H1 (cell line): ENCODE data around the gene TIGD1. TPM values are rescaled to one million over a fixed set of nuclear protein-coding genes. Genes with fewer than 3 reads are reported as not detected.

Experiments used
- CTCF ChIA-PET: fragments of 300-600 bp; sonication (Branson Sonifier 250); formaldehyde crosslinking; loops from one replicate; lab custom pipeline; 2021; ENCODE audit not compliant: partially characterized antibody; lab: Charles Lee
- POLR2A ChIA-PET: fragments of 300-600 bp; sonication (Branson Sonifier 250); formaldehyde crosslinking; loops from one replicate; lab custom pipeline; 2021; ENCODE audit warnings: inconsistent platforms; ENCODE audit not compliant: partially characterized antibody; lab: Charles Lee
- DNase-seq, 2 experiments: peaks; one replicate each; pipeline versions ENCODE4 v3.0.0 to v3.0.0-alpha.2; 2010 to 2022; ENCODE audit warnings: low spot score in 2 of 2, low read depth in 1 of 2, mixed read lengths in 1 of 2
- FAIRE-seq: peaks from 2 replicates; lab custom pipeline; 2011; peaks lifted over from hg19 to GRCh38; lab: Jason Lieb, UNC
- H2AFZ ChIP-seq: 2 replicates; pipeline ENCODE4 v1.8.1; 2012; ENCODE audit warnings: low read length, inconsistent platforms
- H2AK5ac ChIP-seq: 2 replicates; pipeline ENCODE4 v1.6.1; 2013; ENCODE audit warnings: low read depth, low read length
- H2BK120ac ChIP-seq: replicated peaks from 2 replicates; pipeline ENCODE3; 2013; ENCODE audit warnings: low read depth, low read length, inconsistent platforms
- H2BK12ac ChIP-seq: 2 replicates; pipeline ENCODE4 v1.6.1; 2013; ENCODE audit warnings: low read depth, low read length
- H2BK15ac ChIP-seq: 2 replicates; pipeline ENCODE4 v1.6.1; 2013; ENCODE audit warnings: low read length
- H2BK20ac ChIP-seq: 2 replicates; pipeline ENCODE4 v1.6.1; 2013; ENCODE audit warnings: low read length
- H2BK5ac ChIP-seq: 2 replicates; pipeline ENCODE4 v1.6.1; 2013; ENCODE audit warnings: low read depth, low read length
- H3K14ac ChIP-seq: 2 replicates; pipeline ENCODE4 v1.6.1; 2013; ENCODE audit warnings: inconsistent platforms; ENCODE audit not compliant: insufficient read length
- H3K18ac ChIP-seq: 2 replicates; pipeline ENCODE4 v1.6.1; 2013; ENCODE audit warnings: low read length; ENCODE audit errors: extremely low read depth
- H3K23ac ChIP-seq: 2 replicates; pipeline ENCODE4 v1.6.1; 2013; ENCODE audit warnings: inconsistent platforms; ENCODE audit not compliant: insufficient read length
- H3K23me2 ChIP-seq: 2 replicates; pipeline ENCODE4 v1.6.1; 2013; ENCODE audit warnings: low read depth, low read length
- H3K27ac ChIP-seq: 2 replicates; pipeline ENCODE4 v1.6.1; 2011; ENCODE audit warnings: low read depth, low read length, inconsistent platforms
- H3K27me3 ChIP-seq, 4 experiments: replicated peaks in 1 of 4; 1 replicate in 1 of 4; 2 replicates in 3 of 4; pipeline versions ENCODE4 v1.6.1 to v1.8.1; 2011 to 2013; ENCODE audit warnings: low read length in 3 of 4, mild to moderate bottlenecking in 3 of 4, inconsistent platforms in 2 of 4, mixed read lengths in 2 of 4, moderate library complexity in 1 of 4; ENCODE audit not compliant: control insufficient read depth in 3 of 4, insufficient read depth in 3 of 4; ENCODE audit errors: extremely low read depth in 1 of 4
- H3K36me3 ChIP-seq, 4 experiments: 2 replicates each; pipeline versions ENCODE4 v1.6.1 to v1.8.1; 2011 to 2013; ENCODE audit warnings: mild to moderate bottlenecking in 4 of 4, low read length in 3 of 4, moderate library complexity in 2 of 4, control low read depth in 1 of 4, inconsistent platforms in 1 of 4; ENCODE audit not compliant: insufficient read depth in 4 of 4, control insufficient read depth in 2 of 4
- H3K4ac ChIP-seq: replicated peaks from 2 replicates; pipeline ENCODE3; 2013; ENCODE audit warnings: low read length, low read depth, mixed read lengths, inconsistent platforms; ENCODE audit not compliant: insufficient read length
- H3K4me1 ChIP-seq, 4 experiments: replicated peaks in 1 of 4; 1 replicate in 1 of 4; 2 replicates in 3 of 4; pipeline versions ENCODE4 v1.6.1 to v1.8.1; 2011 to 2013; ENCODE audit warnings: low read length in 3 of 4, inconsistent platforms in 2 of 4, mixed read lengths in 1 of 4; ENCODE audit not compliant: insufficient read depth in 4 of 4, control insufficient read depth in 3 of 4
- H3K4me2 ChIP-seq, 2 experiments: 2 replicates each; pipeline versions ENCODE4 v1.6.1 to v1.8.1; 2011 to 2013; ENCODE audit warnings: low read depth in 2 of 2, low read length in 2 of 2, control low read depth in 1 of 2, inconsistent platforms in 1 of 2, mild to moderate bottlenecking in 1 of 2; ENCODE audit not compliant: insufficient read depth in 1 of 2
- H3K4me3 ChIP-seq, 4 experiments: fragments of 200-600, 300-600 bp in 1 of 4; sonication (generic), shearing (Covaris generic), sonication (Bioruptor Twin) in 1 of 4; 2 replicates each; pipeline versions ENCODE4 v1.5.1 to v1.8.1; 2011 to 2016; ENCODE audit warnings: low read length in 4 of 4, low read depth in 3 of 4, control low read depth in 2 of 4, inconsistent platforms in 2 of 4, mild to moderate bottlenecking in 2 of 4, mixed read lengths in 1 of 4, moderate library complexity in 1 of 4; ENCODE audit not compliant: insufficient read depth in 2 of 4; ENCODE audit errors: extremely low read depth in 1 of 4
- H3K56ac ChIP-seq: replicated peaks from 2 replicates; pipeline ENCODE3; 2013; ENCODE audit warnings: low read depth, mild to moderate bottlenecking, mixed read lengths, low read length, inconsistent platforms; ENCODE audit not compliant: insufficient read length
- H3K79me1 ChIP-seq: 2 replicates; pipeline ENCODE4 v1.6.1; 2013; ENCODE audit warnings: low read depth, low read length, control low read depth
- H3K79me2 ChIP-seq, 2 experiments: 2 replicates each; pipeline versions ENCODE4 v1.6.1 to v1.8.1; 2012 to 2013; ENCODE audit warnings: low read length in 2 of 2, mild to moderate bottlenecking in 2 of 2, inconsistent platforms in 1 of 2; ENCODE audit not compliant: insufficient read depth in 2 of 2, control insufficient read depth in 1 of 2
- H3K9ac ChIP-seq, 4 experiments: replicated peaks in 1 of 4; 1 replicate in 1 of 4; 2 replicates in 3 of 4; pipeline versions ENCODE4 v1.6.1 to v1.8.1; 2011 to 2013; ENCODE audit warnings: low read depth in 3 of 4, low read length in 3 of 4, control low read depth in 2 of 4, mild to moderate bottlenecking in 2 of 4, moderate library complexity in 2 of 4, inconsistent platforms in 1 of 4; ENCODE audit errors: extremely low read depth in 1 of 4
- H3K9me3 ChIP-seq, 2 experiments: 2 replicates each; pipeline versions ENCODE4 v1.6.1 to v1.8.1; 2012 to 2013; ENCODE audit warnings: mild to moderate bottlenecking in 2 of 2, moderate library complexity in 2 of 2, control low read depth in 1 of 2, inconsistent platforms in 1 of 2, low read depth in 1 of 2, low read length in 1 of 2, mixed read lengths in 1 of 2; ENCODE audit not compliant: insufficient read depth in 2 of 2
- H4K20me1 ChIP-seq, 2 experiments: replicated peaks in 1 of 2; 2 replicates each; pipeline versions ENCODE3 to v1.8.1; 2011 to 2013; ENCODE audit warnings: inconsistent platforms in 2 of 2, low read length in 2 of 2, mild to moderate bottlenecking in 1 of 2; ENCODE audit not compliant: insufficient read depth in 2 of 2, control insufficient read depth in 1 of 2
- H4K5ac ChIP-seq: 2 replicates; pipeline ENCODE4 v1.6.1; 2013; ENCODE audit warnings: low read length, low read depth, mixed read lengths, inconsistent platforms; ENCODE audit not compliant: insufficient read length
- H4K8ac ChIP-seq: 2 replicates; pipeline ENCODE4 v1.8.0; 2013; ENCODE audit warnings: mild to moderate bottlenecking, moderate library complexity, low read length, inconsistent platforms; ENCODE audit not compliant: insufficient read depth; ENCODE audit errors: extremely low read depth
- H4K91ac ChIP-seq: replicated peaks from 2 replicates; pipeline ENCODE3; 2013; ENCODE audit warnings: low read length, mixed read lengths, inconsistent platforms; ENCODE audit not compliant: insufficient read length
- PHF8 ChIP-seq: fragments of 200-600 bp; sonication (generic); conservative IDR thresholded peaks from 2 replicates; pipeline ENCODE4 v1.7.1; 2012; ENCODE audit warnings: low read depth, mild to moderate bottlenecking, inconsistent platforms, low read length, moderate library complexity
- WGBS, 2 experiments: shearing (Covaris generic) in 1 of 2; methylation state at CpG; one replicate each; pipeline versions ENCODE4 v1.1.6 to v1.1.7; 2013 to 2015; ENCODE audit warnings: low lambda C conversion rate in 2 of 2, mixed read lengths in 2 of 2, inconsistent platforms in 1 of 2, low coverage in 1 of 2, missing lambda C conversion rate in 1 of 2; ENCODE audit not compliant: insufficient replicate concordance in 2 of 2, insufficient coverage in 1 of 2, insufficient read length in 1 of 2; ENCODE audit errors: extremely low coverage in 1 of 2, missing lambda C conversion rate in 1 of 2; 5-methylcytosine and 5-hydroxymethylcytosine counted together
- polyA plus RNA-seq, 7 experiments: library from polyadenylated mRNA; depleted of rRNA in 3 of 7; stranded (reverse) in 5 of 7; unstranded in 2 of 7; fragments of >200 nt in 5 of 7; fragments of 200-250 nt in 2 of 7; gene quantifications; 1 replicate in 5 of 7; 2 replicates in 1 of 7; 4 replicates in 1 of 7; pipeline versions ENCODE4 v1.2.1 to v1.2.3, GENCODE V29; 2011 to 2013; ENCODE audit warnings: missing spikeins in 2 of 7, mixed read lengths in 2 of 7
- total RNA-seq: library from RNA; stranded (reverse); fragmentation: NEBNext Ultra II Directional; extraction: Animal tissue kit (Norgen Biotek cat#: 25700); gene quantifications from 2 replicates; pipeline ENCODE4 v1.2.1, GENCODE V29; 2021

Gene TIGD1
- total and polyA plus RNA-seq, 2 of the 8 experiments (the other 6 are each of a cell fraction or from before 2014, with no cell fraction given), result 4.7 to 8.3 TPM

GRCh38 chr2:232584238-232584637 is 33.9 kb upstream of the TIGD1 start:
- H3K27me3 ChIP-seq, result no peaks in the 10 kb centered on the region
- no peaks in the 10 kb centered on the region for H3K23me2 ChIP-seq
- no peak overlapping the region for H3K14ac ChIP-seq
- no peak for TF ChIP-seq PHF8
- H2AFZ ChIP-seq, result no peak overlapping the region
- H3K56ac ChIP-seq, result no peak overlapping the region
- no peak overlapping the region for H3K23ac ChIP-seq
- H4K8ac ChIP-seq, result no peak overlapping the region
- H2BK20ac ChIP-seq, result no peak overlapping the region
- peaks cover 0 to 19% (median 4%) of the 10 kb centered on the region in 4 experiments; a peak in 6 of 8 replicates for H3K36me3 ChIP-seq
- no peak overlapping the region for H2BK15ac ChIP-seq
- no peak overlapping the region for H3K4me2 ChIP-seq
- no peaks in the 10 kb centered on the region for H3K9me3 ChIP-seq
- POLR2A ChIA-PET, result interaction anchor here (0.7 to 1.6 kb wide), 5 partner anchors 8 to 113 kb away, joined by 3 to 6 read pairs (median 4); partner anchors contain the start of gene GIGYF2
- H2AK5ac ChIP-seq, result no peak overlapping the region
- no peak overlapping the region for H3K4ac ChIP-seq
- 85% methylated on average over 6 of the region's 6 CpGs; no CpG with 5 or more reads in 1 of the 2 experiments for WGBS, 2 experiments
- H2BK12ac ChIP-seq, result no peak overlapping the region
- peaks cover 0 to 1% of the 10 kb centered on the region in 2 experiments for H4K20me1 ChIP-seq
- CTCF ChIA-PET, result interaction anchor here (0.6 to 1.4 kb wide), 2 partner anchors 19 to 47 kb away, joined by 3 read pairs; no protein-coding TSS in a partner anchor
- H3K18ac ChIP-seq, result no peak overlapping the region
- H4K91ac ChIP-seq, result no peak overlapping the region
- peaks cover 0 to 4% (median 0%) of the 10 kb centered on the region in 4 experiments; a peak in 1 of 7 replicates for H3K4me1 ChIP-seq
- no peak overlapping the region for H4K5ac ChIP-seq
- no peaks in the 10 kb centered on the region; the same call in none of the 2 replicates for H3K79me1 ChIP-seq
- no peak overlapping the region for H3K9ac ChIP-seq
- DNase-seq (no peak), FAIRE-seq (no peak)
- H3K27ac ChIP-seq, result no peak overlapping the region
- no peak overlapping the region for H2BK5ac ChIP-seq
- H2BK120ac ChIP-seq, result no peak overlapping the region
- no peaks in the 10 kb centered on the region for H3K79me2 ChIP-seq
- no peak overlapping the region for H3K4me3 ChIP-seq
